Measurements from ENCODE around the gene WDR45B. TPM values are rescaled to one million over a fixed set of nuclear protein-coding genes. Genes with fewer than 3 reads are reported as not detected.

Gene WDR45B
- polyA plus RNA-seq, 1 of the 3 experiments (the other 2 are of a cell fraction) = 171 TPM

DNA sequence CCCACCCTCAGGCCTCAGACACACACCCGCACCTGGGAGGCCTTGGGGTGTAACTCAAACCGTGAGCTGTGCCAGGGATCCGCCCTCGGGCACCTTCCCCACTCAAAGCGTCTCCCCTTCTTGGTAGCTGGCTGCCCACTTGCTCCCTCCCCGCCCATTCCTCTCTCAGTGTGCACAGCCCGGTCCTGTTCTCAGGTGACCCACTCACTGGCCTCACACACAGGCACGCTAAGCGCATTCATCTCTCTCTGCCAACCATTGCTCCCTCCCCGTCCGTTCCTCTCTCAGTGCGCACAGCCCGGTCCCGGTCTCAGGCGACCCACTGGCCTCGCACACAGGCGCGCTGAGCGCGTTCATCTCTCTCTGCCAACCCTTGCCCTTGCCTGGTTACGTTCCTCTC is 20.8 kb downstream of the WDR45B start:
- WGBS (ENCODE audit: low lambda C conversion rate) = 92% methylated on average over 21 of the region's 21 CpGs

More for the DNA sequence above, 20.8 kb downstream of the WDR45B start:
- H3K9me2 ChIP-seq = no peaks in the 10 kb centered on the region
- no peaks in the 10 kb centered on the region for H3K4me1 ChIP-seq (ENCODE audit: control insufficient read depth in 1 of 2, insufficient read depth in 2 of 2, low read depth in 1 of 2, low read length in 1 of 2)
- H3K4me2 ChIP-seq = no peak overlapping the region
- peaks cover 72% of the 10 kb centered on the region for H3K79me2 ChIP-seq (ENCODE audit: insufficient read depth)
- no peak overlapping the region for H3K4me3 ChIP-seq (ENCODE audit: low read depth in 2 of 2, low read length in 1 of 2)
- POLR2A ChIA-PET = no interaction called here
- CTCF ChIA-PET = no interaction called here
- TF ChIP-seq NFIC (IDR thresholded peaks at IDR 0.05; ENCODE audit: borderline replicate concordance) = no peak
- TF ChIP-seq ELF1 (IDR thresholded peaks at IDR 0.05) = no peak
- TF ChIP-seq, protein P1, sequence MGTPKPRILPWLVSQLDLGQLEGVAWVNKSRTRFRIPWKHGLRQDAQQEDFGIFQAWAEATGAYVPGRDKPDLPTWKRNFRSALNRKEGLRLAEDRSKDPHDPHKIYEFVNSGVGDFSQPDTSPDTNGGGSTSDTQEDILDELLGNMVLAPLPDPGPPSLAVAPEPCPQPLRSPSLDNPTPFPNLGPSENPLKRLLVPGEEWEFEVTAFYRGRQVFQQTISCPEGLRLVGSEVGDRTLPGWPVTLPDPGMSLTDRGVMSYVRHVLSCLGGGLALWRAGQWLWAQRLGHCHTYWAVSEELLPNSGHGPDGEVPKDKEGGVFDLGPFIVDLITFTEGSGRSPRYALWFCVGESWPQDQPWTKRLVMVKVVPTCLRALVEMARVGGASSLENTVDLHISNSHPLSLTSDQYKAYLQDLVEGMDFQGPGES (IDR thresholded peaks at IDR 0.05; ENCODE audit: low read depth, low read length) = no peak
- TF ChIP-seq POLR2AphosphoS5 (IDR thresholded peaks at IDR 0.05; ENCODE audit: low read depth, low read length) = no peak
- no peak for TF ChIP-seq NRF1 (IDR thresholded peaks at IDR 0.05; ENCODE audit: low read depth, low read length)
- TF ChIP-seq RXRA (IDR thresholded peaks at IDR 0.05; ENCODE audit: borderline replicate concordance, low read depth) = no peak
- TF ChIP-seq, protein P2, sequence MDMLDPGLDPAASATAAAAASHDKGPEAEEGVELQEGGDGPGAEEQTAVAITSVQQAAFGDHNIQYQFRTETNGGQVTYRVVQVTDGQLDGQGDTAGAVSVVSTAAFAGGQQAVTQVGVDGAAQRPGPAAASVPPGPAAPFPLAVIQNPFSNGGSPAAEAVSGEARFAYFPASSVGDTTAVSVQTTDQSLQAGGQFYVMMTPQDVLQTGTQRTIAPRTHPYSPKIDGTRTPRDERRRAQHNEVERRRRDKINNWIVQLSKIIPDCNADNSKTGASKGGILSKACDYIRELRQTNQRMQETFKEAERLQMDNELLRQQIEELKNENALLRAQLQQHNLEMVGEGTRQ (IDR thresholded peaks at IDR 0.05; ENCODE audit: borderline replicate concordance, low read depth, low read length) = no peak
- TF ChIP-seq, protein P3, sequence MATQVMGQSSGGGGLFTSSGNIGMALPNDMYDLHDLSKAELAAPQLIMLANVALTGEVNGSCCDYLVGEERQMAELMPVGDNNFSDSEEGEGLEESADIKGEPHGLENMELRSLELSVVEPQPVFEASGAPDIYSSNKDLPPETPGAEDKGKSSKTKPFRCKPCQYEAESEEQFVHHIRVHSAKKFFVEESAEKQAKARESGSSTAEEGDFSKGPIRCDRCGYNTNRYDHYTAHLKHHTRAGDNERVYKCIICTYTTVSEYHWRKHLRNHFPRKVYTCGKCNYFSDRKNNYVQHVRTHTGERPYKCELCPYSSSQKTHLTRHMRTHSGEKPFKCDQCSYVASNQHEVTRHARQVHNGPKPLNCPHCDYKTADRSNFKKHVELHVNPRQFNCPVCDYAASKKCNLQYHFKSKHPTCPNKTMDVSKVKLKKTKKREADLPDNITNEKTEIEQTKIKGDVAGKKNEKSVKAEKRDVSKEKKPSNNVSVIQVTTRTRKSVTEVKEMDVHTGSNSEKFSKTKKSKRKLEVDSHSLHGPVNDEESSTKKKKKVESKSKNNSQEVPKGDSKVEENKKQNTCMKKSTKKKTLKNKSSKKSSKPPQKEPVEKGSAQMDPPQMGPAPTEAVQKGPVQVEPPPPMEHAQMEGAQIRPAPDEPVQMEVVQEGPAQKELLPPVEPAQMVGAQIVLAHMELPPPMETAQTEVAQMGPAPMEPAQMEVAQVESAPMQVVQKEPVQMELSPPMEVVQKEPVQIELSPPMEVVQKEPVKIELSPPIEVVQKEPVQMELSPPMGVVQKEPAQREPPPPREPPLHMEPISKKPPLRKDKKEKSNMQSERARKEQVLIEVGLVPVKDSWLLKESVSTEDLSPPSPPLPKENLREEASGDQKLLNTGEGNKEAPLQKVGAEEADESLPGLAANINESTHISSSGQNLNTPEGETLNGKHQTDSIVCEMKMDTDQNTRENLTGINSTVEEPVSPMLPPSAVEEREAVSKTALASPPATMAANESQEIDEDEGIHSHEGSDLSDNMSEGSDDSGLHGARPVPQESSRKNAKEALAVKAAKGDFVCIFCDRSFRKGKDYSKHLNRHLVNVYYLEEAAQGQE (IDR thresholded peaks at IDR 0.05; ENCODE audit: low read depth, low read length) = no peak
- no peak for TF ChIP-seq SMC3 (IDR thresholded peaks at IDR 0.05; ENCODE audit: low read depth, low read length)
- TF ChIP-seq, protein P4, sequence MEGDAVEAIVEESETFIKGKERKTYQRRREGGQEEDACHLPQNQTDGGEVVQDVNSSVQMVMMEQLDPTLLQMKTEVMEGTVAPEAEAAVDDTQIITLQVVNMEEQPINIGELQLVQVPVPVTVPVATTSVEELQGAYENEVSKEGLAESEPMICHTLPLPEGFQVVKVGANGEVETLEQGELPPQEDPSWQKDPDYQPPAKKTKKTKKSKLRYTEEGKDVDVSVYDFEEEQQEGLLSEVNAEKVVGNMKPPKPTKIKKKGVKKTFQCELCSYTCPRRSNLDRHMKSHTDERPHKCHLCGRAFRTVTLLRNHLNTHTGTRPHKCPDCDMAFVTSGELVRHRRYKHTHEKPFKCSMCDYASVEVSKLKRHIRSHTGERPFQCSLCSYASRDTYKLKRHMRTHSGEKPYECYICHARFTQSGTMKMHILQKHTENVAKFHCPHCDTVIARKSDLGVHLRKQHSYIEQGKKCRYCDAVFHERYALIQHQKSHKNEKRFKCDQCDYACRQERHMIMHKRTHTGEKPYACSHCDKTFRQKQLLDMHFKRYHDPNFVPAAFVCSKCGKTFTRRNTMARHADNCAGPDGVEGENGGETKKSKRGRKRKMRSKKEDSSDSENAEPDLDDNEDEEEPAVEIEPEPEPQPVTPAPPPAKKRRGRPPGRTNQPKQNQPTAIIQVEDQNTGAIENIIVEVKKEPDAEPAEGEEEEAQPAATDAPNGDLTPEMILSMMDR (IDR thresholded peaks at IDR 0.05) = no peak
- no peak for TF ChIP-seq EZH2phosphoT487 (IDR thresholded peaks at IDR 0.05; ENCODE audit: borderline replicate concordance, low read depth)
- TF ChIP-seq FOXJ3 (CRISPR knock-in tag; IDR thresholded peaks at IDR 0.05) = no peak
- TF ChIP-seq TAF1 (IDR thresholded peaks at IDR 0.05; ENCODE audit: borderline replicate concordance, low read depth, low read length) = no peak
- no peak for TF ChIP-seq FOSL2 (IDR thresholded peaks at IDR 0.05; ENCODE audit: borderline replicate concordance, low read depth)
- no peak for TF ChIP-seq SIN3A (IDR thresholded peaks at IDR 0.05; ENCODE audit: borderline replicate concordance, low read depth, low read length)
- TF ChIP-seq GATA2 (CRISPR knock-in tag; IDR thresholded peaks at IDR 0.05) = no peak
- TF ChIP-seq RCOR1 (IDR thresholded peaks at IDR 0.05; ENCODE audit: low read length) = no peak
- TF ChIP-seq MEF2A (IDR thresholded peaks at IDR 0.05; ENCODE audit: borderline replicate concordance, low read depth) = no peak
- TF ChIP-seq TEAD4 (IDR thresholded peaks at IDR 0.05; ENCODE audit: borderline replicate concordance, insufficient read depth) = no peak
- H3K36me3 ChIP-seq (replicated peaks in 1 of 2; ENCODE audit: control insufficient read depth in 1 of 2, insufficient read depth in 2 of 2, low read length in 1 of 2) = peaks cover 45 to 66% of the 10 kb centered on the region in 2 experiments
- no peak overlapping the region for H2AFZ ChIP-seq (ENCODE audit: low read depth)
- H3K27ac ChIP-seq (ENCODE audit: low read depth in 2 of 2, low read length in 1 of 2) = no peak overlapping the region
- H4K20me1 ChIP-seq (ENCODE audit: insufficient read depth) = peaks cover 18% of the 10 kb centered on the region
- no peaks in the 10 kb centered on the region for H3K27me3 ChIP-seq (ENCODE audit: insufficient read depth)
- H3F3A ChIP-seq (replicated peaks; ENCODE audit: insufficient read depth) = no peaks in the 10 kb centered on the region
- no peak overlapping the region for H3K9ac ChIP-seq
- no peak for DNase-seq
- H3K9me3 ChIP-seq = no peaks in the 10 kb centered on the region

Measured in SK-N-SH (cell line).